NCI-H524 (cell line): ENCODE data around the gene USP20.

Experiments
- DNase-seq, 2 experiments: peaks; one replicate each; lab custom pipeline; 2025; lab: John Stamatoyannopoulos, UW

The USP20 gene

DNA sequence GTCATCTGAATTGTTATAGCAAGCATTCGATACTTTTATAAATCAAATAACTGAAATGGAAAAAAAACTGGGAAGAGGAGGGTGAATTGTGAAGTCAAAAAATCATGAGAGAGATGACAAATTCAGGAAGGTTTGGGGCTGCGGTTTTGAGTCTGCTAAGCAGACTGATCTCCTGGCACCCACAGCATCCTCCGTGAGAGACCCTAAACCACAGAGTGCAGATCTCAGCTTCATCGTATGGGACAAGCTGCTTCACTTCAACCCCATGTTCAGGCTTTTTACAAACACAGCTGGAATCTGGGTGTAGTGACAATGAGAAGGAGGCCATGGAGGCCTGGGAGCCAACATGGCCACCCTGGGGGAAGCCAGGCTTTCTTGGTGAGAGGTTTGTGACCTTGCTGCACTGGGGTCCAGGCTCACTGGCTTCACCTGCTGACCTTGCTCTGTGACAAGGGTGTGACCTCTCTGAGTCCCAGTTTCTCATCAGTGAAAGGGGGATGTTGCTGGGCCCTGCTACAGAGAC lies 19.4 kb downstream of the USP20 start:
- DNase-seq: no peak

DNA sequence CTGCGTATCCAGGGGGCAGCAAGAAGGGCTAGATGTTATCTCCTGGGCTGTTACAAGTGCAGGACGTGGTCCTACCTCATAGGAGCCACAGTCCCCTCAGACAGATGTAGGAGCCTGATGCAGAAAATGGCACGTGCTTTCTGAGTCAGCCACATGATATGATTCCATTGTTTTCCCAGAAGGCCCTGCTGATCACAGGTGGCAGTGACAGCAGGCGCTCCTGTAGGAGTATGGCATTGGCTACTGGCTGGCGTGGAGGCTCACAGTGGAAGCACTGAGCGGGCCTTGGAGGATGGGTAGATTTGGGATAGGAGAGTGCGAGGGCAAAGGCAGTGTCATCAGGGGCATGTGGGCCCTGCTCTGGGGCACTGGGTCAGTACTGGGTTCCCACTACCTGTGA lies 21.9 kb downstream of the USP20 start:
- no peak for DNase-seq

DNA sequence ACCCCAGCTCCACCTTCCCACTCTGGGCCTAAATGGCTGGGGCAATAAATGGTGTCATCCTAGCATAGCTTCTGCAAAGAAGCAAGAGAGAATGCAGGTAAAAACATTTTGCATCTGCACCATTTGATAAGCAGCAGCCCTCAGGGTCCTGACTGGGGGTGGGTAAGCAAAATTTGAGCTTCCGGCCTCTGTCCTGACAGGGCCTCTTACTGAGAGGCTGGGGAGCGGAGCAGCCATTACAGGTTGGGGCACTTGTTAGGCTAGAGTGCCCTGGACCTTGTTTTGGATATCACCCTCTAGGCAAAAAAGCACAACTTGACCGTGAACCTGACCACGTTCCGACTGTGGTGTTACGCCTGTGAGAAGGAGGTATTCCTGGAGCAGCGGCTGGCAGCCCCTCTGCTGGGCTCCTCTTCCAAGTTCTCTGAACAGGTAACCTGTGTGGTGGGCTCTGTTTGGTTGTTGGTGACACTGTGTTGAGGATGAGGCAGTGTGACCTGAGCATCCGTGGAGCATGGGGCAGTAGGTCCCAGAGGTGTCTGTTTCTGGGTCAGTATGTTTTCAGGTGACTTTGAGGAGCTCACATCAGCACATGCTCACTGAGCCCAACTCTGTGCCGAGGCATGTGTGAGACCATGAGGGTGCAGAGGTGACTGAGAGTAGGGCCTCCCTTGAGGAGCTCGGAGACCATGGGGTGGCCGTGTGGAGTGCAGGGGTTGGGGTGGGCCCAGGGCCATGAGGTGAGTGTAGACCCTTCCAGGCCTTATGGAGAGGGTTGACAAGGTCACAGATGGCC lies 23.1 kb downstream of the USP20 start:
- DNase-seq: no peak

DNA sequence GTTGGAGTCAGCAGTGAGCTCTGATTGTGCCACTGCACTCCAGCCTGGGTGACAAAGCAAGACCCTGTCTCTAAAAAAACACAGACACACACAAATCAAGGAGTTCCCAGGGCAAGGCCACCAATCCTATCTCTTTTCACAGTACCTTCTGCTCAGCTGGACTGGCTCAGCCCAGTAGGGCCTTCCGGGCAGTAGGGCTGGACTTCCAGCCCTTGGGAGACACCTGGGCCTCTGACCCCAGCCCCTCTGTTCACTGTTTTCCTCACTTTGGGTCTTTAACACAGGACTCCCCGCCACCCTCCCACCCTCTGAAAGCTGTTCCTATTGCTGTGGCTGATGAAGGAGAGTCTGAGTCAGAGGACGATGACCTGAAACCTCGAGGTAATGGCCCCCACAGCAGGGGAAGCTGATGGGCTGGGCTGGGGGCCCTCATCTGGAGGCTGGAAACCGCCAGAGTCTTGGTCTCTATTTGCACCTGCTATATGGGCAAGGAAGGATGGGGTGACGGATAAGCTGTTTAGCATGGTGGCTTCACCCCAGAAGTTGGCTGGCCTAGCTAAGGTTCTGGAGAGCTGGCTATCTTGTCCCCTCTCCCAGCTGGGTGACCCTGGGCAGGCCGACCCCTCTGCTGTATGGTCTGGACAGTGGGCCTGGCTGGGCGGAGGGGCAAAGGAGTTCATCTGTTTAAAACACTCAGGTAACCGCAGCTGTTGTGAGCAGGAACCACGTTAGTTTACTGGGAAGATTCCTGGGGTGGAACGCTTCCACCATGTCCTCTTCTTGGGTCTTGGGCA lies 25.6 kb downstream of the USP20 start:
- no peak for DNase-seq

DNA sequence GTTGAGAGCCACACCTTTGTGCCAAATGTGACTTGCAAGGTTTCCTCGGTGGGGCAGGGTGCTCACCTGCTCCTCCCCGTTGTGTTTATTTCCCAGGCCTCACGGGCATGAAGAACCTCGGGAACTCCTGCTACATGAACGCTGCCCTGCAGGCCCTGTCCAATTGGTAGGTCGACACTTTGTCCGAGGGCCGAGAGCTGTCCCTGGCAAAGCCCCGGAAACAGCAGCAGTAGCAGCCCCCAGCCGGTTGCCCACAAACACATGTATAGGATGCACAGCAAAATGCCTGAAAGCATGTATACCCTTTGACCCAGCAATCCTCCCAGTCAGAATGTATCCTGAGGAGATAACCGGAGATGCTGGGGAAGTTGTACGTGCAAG lies 26.2 kb downstream of the USP20 start:
- DNase-seq: no peak

DNA sequence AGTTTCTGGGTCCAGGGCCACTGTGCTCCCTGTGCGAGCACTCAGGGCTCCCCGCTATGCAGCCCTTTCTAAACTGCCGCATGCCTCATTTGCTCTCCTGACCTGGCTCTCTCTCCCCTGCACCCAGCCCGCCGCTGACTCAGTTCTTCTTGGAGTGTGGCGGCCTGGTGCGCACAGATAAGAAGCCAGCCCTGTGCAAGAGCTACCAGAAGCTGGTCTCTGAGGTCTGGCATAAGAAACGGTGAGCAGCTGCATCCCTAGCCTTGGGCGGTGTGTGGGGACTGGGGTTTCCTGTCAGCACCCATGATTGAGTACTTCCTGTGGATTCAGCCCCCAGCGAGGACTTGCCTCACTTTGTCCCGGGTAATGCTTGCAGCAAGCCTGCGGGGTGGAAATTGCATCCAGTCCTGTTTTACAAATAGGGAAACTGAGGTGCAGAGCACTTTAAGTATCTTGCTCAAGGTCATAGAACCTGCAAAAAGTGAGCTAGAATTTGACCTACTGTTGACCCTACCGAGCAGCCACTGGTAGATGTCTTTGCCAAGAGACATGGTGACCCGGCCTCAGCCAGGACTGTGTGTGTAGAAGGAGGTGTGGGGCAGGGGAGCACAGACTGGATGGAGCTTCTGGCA lies 27.9 kb downstream of the USP20 start:
- DNase-seq: no peak

DNA sequence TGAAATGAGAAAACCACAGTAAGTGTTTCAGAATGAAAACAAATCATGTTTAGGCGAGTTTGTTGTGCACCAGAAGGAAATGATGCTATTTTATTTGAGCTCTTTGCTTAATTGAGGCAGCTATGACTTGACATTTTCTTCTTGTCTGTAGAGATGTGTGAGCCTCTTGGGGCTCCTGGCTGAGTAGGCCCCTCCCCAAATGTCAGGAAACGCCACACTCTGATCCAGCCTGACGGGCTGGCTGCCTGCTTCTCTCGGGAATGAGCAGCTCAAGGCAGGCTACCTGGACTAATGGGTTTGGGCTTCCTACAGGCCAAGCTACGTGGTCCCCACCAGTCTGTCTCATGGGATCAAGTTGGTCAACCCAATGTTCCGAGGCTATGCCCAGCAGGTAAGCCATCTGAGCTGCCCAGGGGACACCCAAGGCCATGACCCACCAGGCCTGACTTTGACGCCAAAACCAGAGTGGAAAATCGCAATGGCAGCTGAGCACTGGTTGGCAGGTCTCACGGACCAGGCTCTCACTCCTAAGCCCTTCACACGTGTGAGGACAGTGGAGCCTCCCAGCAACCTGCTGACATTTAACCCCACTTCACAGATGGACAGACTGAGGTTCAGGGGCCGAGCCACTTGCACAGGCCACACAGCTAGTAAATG lies 29.9 kb downstream of the USP20 start:
- no peak for DNase-seq

DNA sequence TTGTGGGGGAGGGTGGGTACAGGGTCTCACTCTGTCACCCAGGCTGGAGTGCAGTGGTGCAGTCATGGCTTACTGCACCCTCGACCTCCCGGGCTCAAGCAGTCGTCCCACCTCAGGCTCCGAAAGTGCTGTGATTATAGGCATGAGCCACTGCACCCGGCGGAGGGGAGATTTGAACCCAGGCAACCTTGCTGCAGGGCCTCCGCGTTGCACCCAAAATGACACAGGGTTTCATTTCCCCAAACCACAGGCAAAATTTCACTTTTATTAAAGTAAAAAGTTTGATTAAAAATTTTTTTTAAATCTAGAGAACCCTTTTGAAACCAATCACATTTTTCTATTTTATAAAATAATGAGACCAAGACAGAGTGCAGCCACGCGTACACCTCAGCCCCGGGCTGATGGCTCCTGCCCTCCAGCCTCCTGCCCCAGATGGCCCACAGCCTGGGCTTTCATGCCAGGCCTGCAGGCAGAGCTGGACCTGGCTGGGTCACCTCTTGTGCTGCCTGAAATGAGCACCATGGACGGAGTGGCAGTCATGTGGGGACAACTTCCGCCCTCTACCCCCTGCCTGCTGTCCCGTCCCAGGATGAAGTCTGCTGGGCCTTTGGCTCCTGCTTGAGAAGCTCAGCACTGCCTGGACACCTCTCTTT lies 30.5 kb downstream of the USP20 start:
- DNase-seq: no peak

DNA sequence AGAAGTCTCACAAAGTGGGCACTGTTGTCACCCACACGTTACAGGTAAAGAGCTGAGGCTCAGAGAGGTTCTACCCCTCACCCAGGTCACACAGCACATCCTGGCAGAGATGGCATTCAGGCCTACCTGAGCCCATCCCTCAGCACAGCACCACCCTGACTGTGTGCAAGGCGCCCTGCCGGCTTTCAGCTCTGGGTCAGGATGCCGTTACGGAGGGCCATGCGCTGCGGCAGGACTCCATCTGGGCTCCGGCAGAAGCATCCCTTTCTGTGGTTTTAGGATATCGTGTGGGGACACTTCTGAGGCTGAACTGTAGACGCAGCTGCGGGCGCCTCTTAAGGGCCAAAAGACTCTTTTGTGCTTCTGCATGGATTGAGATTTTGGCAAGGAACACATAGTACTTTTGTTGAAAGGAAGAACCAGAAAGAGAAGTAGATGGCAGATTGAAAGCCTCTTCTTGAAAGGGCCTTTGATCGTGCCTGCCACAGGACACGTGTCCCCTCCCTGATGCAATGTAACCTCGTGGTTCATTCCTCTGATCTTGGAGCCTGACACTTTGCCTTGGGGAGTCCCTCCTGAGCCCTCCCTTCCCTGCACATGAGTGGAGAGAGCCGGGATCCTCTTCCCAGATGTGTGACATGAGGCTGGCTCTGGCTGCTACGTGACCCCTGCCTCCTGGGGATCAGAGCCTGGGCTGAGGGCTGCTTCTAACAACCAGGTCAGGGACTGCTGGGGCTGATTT lies 31.3 kb downstream of the USP20 start:
- no peak for DNase-seq

DNA sequence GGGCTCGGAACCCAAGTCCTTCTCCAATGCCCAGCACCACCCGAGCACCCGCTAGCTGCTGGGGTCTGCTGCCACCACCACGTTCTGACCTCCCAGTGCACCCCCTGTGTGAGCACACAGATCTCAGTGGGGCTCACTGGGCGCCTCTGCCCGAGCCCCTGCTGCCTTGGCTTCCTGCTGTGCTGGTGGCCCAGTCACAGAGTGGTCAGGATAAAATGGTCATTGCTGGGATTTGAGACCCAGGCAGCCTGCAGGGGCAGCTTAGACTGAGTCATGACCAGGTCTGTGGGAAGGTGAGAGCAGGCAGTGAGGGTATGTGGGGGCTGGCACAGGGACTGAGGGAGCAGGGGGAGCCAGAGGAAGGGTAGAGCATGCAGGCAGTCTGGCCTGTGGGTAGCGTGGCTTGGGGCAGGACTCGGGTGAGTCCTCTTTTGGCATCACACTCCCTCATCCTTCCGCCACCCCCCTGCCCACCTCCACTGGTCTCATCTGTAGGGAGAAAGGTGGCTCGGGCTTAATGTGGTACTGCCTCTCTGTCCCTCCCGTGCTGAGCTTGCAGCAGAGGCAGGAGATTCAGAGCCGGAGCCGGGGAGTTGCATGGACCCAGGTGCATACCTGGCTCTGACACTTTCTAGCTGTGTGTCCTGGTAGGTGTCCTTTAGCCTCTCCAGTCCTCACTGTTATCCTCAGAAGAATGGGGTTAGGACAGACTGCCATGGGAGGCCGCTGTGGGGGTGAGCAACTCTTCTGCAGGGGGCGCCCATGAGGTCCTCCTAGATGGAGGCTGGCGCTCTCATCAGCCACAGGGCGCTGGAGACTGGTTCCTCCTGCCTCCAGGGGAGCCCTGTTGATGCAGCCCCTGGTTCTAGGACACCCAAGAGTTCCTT lies 32.1 kb downstream of the USP20 start:
- DNase-seq: no peak

DNA sequence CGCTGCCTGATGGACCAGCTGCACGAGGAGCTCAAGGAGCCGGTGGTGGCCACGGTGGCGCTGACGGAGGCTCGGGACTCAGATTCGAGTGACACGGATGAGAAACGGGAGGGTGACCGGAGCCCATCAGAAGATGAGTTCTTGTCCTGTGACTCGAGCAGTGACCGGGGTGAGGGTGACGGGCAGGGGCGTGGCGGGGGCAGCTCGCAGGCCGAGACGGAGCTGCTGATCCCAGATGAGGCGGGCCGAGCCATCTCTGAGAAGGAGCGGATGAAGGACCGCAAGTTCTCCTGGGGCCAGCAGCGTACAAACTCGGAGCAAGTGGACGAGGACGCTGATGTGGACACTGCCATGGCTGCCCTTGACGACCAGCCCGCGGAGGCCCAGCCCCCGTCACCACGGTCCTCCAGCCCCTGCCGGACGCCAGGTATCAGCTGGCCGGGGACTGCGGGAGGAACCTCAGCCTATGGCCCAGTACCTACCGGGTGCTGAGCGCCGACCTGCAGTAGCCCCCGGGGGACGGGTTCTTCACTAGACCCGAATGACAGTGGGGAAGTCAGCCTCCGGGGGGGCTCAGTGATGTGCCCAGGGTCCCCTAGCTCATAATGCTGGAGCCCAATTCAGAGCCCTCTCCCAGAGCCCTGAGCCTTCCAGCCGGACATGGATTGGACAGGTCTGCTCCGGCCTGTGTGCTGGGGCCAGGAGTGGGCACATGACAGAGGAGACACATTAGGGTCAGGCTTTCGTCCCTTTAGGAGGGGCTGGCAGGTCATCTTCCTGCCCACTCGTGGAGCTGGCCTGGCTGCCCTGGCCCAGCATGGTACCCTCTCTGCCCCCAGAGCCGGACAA lies 33.0 kb downstream of the USP20 start:
- DNase-seq: no peak

DNA sequence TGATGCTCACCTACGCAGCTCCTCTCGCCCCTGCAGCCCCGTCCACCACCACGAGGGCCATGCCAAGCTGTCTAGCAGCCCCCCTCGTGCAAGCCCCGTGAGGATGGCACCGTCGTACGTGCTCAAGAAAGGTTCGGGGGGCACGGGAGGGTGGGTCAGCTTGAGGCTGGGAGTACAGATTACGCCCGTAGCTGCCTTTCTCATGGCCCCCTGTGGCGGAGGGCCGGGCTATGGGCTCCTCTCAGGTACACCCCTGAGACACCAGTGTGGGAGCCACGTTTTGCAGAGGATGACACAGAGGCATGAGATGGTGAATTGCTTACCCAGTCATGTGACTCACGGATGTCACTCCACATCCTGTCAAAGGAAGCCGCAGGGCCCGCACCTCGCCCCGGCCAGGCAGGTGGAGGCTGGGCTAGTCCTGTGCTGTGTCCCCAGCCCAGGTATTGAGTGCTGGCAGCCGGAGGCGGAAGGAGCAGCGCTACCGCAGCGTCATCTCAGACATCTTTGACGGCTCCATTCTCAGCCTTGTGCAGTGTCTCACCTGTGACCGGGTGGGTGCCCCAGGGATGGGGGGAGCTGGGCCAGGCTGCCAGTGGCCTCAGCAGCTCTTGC lies 33.7 kb downstream of the USP20 start:
- no peak for DNase-seq

DNA sequence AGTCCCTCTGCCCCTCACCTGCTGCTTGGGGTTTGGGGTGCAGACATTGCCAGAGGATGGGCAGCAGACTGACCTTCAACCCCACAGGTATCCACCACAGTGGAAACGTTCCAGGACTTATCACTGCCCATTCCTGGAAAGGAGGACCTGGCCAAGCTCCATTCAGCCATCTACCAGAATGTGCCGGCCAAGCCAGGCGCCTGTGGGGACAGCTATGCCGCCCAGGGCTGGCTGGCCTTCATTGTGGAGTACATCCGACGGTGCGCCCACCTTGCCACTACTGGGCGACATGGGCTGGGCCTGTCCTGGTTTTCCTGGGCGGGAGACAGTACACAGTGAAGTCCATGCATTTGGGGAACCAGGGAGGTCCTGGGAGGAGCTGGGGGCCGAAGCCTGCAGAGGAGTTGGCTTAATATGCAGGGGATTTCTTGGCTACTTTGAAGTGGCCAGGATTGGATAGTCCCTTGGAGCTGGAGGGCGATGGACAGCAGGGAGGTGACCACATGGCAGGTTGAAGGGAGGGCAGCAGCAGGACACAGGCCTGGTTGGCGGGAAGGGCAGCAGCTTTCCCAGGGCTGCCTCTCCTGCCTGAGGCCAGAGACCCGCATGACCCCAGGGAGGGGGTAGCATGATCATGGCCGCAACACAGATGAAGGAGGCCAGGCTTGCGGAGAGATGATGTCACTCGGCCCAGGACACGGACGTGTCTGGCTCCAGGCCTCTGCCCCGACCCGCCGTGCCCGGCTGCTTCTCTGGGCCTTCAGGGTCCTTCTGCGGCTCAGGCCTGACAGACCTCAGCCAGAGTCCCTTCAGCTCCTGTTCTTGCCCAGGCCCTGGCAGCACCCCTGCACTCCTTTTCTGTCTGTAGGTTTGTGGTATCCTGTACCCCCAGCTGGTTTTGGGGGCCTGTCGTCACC lies 34.6 kb downstream of the USP20 start:
- no peak for DNase-seq

DNA sequence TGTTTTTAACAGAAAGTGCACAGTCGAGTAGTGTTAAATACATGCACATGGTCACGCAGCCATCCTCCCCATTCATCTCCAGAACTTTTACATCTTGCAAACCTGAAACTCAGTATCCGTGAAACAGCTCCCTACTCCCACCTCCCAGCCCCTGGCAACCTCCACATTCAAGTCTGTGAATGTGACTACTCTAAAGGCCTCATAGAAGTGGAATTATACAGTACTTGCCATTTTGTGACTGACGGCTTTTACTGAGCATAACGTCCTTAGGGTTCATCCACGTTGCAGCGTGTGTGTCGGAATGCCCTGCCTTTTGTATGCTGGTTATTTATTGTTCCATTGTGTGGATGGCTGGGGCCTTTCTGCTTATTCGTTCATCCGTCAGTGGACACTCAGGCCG lies 35.8 kb downstream of the USP20 start:
- DNase-seq: no peak

DNA sequence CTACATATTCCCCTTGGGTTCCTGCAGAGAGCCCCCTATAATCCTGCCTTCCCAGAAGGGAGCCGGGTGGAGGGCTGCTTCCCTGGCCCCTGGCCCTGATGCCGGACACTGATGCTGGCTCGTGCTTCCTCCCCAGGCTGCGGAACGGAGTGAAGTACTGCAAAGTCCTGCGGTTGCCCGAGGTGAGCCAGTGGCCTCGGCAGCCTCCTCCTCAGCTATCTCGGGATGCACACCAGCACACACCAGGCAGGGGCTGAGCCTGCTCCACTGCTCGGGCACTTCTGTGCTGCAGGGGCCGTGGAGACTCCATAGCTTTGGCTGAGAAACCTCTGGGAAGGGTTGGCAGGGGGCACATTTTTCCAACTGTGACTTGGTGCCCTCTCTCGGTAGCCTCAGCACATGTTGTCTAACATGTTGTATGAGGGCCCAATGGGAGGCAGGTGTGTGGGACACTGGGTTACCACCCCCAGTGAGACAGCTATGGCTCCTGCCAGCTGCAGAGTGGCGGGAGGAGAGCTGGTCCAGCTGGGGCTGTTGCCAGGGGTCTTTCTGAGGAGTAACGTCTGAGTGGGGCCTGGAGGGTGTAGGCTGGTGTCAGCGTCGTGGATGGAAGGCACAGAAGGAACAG lies 38.4 kb downstream of the USP20 start:
- DNase-seq: peak in 1 of 2 experiments; percentile 16

DNA sequence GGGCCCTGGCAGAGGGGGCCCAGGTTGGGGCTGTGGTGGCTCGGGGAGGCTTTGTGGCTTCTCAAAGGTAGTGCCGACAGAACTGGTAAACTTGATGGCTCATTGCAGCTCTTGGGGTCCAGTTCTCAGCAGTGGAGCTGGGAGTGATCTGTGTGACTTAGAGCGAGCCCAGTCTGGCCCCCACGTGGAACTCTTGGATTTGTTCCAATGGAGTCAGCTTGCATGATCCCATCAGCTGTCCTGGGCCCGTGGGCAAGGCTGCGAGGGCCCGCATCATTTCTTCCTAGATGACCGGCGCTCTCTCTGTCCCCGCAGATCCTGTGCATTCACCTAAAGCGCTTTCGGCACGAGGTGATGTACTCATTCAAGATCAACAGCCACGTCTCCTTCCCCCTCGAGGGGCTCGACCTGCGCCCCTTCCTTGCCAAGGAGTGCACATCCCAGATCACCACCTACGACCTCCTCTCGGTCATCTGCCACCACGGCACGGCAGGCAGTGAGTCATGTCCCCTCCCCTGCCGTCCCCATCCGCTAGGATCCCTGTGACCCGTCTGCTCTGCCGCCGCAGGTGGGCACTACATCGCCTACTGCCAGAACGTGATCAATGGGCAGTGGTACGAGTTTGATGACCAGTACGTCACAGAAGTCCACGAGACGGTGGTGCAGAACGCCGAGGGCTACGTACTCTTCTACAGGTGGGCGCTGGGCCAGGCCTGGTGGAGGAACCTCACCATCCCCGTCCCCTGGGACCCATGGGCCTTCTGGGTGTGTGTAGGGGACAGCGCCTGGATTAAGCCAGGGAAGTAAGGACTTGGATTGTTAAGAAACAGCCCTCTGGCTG lies 39.2 kb downstream of the USP20 start:
- peak in 1 of 2 experiments; percentile 29 for DNase-seq
